Putamen (tissue), 1 donor: ENCODE data around the gene SULT1C4.
"Not testable (repeated sequence)": the region's sequence is repeated elsewhere in the genome, so short reads cannot be mapped to it uniquely, and the experiment has no call there.

Experiments
- DNase-seq: peaks from one replicate; pipeline ENCODE4 v3.0.0-alpha.2; 2016; ENCODE audit warnings: low spot score

The SULT1C4 gene

DNA sequence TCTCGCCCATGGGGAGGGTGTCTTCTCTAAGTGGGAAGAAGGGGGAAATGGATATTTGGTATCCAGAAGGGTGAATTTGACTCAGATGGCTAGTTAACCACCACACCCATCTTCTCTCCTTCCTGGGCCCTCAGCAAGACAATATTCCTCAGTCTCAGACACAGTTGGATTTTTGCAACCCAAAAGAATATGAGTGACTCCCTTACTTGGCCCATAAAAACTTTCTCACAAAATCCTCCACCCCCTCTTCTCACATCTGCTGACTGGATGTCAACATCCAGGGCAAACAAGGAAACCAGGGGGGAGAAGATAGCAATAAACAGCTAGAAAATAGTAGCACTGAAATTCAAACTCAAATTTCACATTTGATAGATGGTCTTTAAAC lies 35.9 kb downstream of the SULT1C4 start:
- DNase-seq: no peak

DNA sequence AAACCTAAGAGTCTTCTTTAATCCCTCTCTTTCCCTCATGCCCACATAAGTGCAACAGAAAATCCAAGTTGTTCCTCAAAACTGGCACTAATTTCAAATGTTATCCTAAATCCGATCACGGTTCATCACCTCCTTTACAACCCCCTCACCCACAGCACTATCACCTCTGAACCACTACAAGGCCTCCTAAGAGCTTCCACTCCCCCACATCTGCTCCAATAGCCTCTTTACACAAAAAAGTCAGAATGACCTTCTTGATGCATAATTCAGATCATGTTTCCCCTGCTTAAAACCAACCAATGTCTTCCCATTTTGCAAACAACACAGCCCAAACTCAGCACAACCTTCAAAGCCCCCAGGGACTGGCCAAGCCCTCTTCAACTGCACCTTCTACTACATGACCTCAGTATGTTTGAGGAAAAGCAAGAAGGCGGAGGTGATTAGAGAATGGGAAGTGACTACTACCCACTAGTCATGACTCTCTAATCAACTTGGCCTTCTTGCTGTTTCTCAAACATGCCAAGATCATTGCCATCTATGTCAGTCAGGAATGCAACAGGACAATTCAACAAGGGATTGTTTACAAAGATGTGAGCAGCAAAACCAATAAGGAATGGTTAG lies 36.6 kb downstream of the SULT1C4 start:
- DNase-seq: no peak

DNA sequence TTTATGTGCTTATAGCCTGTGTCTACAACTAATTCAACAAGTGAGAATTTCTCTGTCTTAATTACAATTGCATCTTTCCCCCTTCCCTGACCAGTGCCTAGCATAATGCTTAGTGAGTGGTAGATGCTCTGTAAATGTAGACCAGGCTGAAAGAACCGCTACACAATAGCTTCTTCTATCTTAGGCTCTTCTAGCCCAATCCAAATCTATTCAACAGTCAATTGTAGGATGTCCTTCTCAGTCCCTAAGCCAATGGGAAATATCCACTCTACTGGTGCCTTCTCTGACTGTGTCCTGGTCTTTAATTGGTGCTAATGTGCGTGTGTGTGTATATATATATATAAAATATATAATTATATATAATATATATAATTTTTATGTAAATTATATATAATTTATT lies 37.2 kb downstream of the SULT1C4 start:
- DNase-seq: no peak

DNA sequence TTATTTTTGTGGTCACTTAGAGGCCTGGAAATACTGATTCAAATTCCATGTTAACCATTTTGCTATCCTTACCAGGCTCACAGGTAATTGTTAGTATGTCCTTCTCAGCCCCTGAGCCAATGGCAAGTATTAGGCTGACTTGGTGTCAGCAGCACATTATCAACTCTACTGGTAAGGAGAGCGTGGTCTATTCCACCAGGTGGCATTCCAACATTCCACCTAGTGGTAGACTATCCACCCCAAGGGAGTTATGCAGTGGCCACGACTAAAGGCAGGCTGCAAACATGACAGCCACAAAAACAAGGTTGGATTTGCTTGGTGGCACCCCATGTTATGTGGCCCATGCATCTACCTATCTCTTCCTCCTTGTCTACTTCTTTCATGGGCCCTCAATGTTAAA lies 39.5 kb downstream of the SULT1C4 start:
- DNase-seq: no peak

DNA sequence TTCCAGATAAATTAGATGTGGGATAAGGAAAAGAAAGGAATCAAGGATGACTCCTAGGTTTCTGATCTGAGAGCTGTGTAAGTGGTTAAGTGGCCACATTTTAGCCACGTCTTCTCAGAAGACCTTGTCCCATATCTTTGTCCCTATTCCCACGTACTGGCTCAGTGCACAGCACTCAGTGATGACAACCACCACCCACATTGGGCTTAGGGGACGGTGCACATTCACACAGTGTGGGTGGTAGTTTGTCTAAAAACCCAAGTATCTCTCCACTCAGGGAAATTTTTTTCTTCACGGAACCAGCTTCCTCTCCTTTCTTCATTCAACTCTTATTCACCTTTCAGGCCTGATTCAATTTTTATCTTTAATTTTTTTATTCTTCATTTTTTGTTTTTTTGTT lies 40.7 kb downstream of the SULT1C4 start:
- no peak for DNase-seq

DNA sequence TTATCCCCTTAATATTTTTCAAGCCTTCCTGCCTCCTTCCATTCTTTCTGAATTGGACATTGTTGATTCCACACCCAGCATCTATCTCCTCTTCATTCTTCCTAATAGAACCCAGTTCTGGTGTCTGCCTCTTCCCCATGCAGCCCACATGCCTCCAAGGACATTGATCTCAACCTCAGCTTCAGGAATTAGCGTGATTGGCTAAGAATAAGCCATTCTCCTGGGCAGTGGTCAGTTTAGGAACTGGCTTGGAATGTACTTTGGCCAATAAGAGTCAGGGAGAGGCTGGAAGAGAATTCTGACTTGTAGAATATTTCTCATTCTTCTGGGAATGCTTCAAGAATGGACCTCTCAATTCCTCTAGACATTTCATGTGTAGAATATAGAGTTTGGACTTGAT lies 45.3 kb downstream of the SULT1C4 start:
- no peak for DNase-seq

DNA sequence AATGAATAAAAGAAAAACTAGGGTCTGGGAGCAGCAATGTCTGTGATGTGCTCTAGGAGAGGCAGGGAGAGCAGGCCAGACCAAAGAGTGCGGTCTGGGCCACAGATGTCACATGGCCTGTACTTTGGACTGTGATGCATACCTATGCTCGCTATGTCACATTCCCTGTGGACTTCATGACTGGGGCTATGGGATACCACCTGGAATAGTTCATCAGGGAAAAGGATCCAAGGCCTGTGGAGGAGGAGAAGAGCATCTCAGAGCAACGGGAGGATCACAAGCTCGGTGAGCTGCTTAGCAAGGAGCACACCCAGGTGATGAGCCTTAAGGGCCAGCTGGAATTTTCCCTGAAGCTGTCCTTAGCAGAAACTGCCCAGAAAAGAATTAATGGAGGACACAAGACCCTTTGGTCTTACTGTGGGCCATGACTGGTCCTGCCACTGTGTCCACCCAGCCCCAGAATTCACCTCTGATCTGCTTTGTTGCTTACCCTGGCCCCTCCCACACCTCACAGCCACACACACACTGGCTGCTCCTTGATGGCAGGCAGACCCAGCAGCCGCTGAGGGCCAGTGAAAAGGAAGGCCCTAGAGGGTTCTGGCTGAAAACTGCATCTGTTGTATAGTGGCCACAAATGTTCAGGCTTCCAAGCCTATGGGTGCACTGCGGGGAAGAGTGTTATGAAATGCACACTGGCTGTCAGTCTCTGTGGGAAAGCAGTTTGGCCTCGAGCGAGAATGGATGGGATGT lies 45.9 kb downstream of the SULT1C4 start:
- no peak for DNase-seq

DNA sequence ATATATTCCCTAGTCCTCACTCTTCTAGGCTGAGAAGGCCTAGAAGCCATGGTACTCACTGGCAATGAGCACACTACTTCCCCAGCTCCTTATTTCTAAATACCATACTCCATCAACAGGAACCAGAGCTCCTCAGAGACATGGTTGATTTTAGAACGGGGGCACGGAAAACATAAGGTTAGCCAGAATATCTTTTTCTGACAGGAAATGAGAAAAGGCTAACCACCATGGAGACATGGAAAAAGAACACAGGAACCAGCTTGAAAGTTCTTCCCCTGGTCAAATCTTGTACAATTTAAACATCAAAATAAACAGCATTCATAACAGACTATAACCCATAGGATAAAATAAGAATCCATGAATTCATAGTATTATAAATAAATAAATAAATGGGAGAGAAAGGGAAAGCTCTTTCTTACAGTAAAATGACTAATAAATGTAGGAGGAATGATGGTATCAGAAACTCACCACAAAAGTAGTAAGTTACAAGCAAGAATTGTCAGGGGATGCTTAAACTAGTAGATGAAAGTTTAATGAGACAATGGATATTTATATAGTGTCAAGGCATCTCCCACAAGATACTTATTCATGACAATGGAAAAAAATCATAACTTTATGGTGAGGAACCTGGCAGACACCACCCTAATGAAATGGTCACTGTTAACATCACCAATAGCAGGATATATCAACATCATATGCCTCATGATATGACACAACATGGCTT lies 50.7 kb downstream of the SULT1C4 start:
- no peak for DNase-seq

DNA sequence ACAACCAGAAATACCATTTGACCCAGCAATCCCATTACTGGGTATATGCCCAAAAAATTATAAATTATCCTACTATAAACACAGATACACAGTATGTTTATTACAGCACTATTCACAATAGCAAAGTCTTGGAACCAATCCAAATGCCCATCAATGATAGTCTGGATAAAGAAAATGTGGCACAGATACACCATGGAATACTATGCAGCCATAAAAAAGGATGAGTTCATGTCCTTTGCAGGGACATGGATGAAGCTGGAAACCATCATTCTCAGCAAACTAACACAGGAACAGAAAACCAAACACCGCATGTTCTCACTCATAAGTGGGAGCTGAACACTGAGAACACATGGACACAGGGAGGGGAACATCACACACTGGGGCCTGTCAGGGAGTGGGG lies 57.8 kb downstream of the SULT1C4 start:
- not testable (repeated sequence) for DNase-seq

DNA sequence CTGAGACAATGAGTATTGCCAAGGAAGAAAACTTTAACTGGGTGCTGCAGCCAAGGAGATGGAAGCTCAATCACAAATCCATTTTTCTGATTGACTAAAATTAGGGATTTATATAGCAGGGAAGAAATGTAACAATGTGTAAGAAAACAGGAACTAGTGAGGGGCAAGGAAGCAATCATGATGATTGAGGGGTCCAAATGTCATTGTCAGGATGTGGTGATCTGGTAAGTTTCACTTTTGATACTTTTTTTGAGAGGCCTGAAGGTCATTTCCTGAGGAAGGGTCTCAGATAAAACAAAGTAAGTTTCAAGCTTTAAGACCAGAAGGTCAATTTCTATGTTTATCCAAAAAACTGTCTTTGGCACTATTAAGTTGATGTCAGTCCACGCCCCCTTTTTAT lies 59.2 kb downstream of the SULT1C4 start:
- no peak for DNase-seq
